Pulmonary artery endothelial cell (primary cell): Measurements from ENCODE around the gene TMEM232. TPM values are rescaled to one million over a fixed set of nuclear protein-coding genes. Genes with fewer than 3 reads are reported as not detected.

Experiments used
- DNase-seq: peaks from one replicate; pipeline ENCODE4 v3.0.0-alpha.2; 2011; ENCODE audit warnings: low read depth, low spot score
- total RNA-seq: library from RNA; depleted of rRNA; stranded (reverse); fragments of >200 nt; gene quantifications from 2 replicates; pipeline ENCODE4 v1.2.3, GENCODE V29; 2014

The TMEM232 gene
- total RNA-seq, 1 donor from 2014 or later: 0.46 TPM

DNA sequence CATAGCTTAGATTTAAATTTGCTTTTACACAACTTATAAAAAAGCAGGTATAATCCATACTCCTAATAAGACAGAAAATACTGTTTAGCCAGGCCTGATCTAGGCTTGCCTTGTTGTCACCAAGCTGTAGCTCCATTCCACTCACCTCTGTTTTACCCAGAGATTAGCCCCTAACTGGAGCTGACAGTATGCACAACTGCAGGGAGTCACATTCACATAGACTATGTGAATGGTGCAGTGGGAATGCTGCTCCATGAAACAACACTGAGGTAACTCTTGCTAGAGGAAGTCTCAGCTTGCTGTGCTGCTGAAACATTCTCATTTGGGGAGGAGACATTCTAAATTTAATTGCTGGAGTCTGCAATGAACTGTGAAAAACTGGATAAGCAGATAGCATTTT lies 209.1 kb downstream of the TMEM232 start:
- no peak for DNase-seq

DNA sequence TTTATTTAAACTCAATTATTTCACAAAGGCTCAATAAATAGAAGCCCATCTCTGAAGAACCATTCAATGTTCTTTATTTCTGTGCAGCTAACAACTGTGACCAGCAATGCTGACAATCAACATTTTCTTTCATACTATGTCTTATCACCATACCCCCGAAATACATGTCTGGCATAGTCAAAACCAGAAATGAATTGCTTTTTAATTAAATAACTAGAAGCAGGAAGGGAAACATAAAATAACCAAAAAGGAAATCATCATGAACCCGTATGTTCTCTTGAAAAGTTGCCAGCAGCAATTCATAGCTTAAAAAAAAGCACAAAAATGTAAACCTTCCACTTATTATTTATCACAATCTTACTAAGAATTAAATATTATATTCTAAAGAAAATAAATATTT lies 212.4 kb downstream of the TMEM232 start:
- DNase-seq: no peak

DNA sequence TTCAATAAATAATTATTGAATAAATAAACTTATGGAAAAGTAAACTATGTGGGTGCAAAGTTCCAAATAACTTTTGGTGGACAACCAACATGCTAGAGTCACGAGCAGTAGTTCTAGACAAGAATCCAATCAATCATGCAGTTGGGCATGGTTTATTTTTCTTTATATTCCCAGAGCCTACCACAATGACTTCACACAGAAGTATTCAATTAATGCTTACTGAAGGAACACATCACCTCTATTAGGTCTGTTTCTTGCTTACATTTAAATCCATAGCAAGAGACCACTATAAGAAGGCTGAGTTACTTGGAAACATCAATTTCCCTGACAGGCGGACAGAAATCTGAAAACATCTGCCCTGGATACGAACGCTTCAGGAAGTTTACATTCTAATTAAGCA lies 214.2 kb downstream of the TMEM232 start:
- no peak for DNase-seq

DNA sequence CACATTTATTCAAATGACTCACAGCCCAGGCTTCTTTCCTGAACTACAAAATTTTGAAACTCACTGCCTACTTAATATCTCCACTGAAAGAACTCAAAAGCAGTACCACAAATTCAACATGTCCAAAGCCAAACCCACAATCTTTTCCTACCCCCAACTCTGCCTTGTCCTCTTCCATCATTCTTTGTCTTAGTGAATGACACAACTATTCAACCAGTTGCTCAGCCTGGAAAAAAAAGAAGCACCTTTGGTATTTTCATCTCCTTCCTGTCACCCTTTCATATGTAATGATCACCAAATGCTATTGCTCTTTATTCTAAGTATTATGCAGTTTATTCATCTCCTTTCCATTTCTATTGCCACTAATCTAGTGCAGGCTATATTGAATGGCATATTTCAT lies 216.3 kb downstream of the TMEM232 start:
- no peak for DNase-seq

DNA sequence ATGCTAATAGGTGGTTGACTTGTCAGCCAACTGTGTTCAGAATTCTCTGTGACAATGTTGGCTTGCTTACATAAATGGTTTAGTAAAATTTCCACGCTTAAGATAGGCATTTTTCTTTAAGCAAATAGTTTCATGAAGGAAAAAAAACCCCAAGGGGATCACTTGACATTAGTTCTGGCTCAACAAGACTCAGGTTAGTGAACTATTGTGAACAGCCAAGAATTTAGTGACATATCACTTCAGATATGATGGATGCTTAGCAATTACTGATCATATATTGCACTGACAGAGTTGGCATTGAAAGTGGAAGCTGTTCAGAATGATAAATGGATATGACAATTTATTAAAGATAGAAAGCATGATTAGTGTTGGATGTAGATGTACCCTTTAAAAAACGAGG lies 218.5 kb downstream of the TMEM232 start:
- DNase-seq: no peak

DNA sequence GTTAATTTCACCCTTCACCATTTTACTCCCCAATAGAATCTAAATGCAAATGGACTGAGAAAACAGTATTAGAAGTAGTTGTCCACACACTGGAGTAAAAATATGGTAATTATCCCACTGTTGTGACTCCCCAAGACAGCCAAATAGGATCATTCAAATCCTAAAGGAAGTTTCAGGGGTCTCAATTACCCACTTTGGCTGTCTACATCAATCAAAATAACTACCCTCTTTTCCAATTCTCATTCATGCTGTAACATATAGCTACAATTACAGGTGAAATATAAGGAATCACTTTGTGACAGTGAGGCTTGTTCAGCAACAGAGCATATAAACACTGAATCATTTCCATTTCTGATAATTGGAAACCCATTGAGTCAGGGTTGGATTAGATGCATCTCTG lies 220.1 kb downstream of the TMEM232 start:
- DNase-seq: no peak

DNA sequence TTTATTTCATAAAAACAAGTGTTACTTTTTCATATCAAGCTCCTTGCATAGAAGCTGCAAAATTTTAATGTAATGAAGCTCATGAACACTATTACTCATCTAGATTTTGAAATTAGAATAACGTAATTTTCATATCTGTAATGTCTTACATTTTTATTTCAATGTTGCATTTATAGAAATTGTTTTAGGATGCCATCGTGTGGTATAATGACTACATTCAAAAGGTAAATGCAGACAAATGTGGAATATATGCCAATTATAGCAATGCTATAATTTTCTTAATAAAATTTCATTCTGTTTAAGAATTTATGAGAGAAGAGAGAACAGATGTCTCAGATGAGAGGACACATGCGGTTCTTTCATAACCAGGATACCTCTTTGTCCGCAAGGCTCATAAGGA lies 230.2 kb downstream of the TMEM232 start:
- DNase-seq: no peak

DNA sequence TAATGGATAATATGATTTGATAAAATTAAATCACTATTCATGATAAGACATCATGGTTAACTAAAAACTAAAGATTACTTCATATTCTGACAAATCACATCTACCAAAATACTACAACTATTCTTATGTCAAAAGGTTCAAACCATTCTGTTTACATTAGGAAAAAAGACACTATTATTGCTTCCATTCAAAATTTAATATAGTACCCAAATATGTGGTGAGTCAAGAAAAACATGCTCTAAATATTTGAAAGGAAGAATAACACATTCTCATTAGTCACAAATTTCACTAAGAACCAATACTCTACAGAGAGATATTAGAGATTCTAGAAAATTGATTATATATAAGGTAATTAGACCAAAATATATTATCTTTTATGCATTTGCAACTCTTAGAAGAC lies 234.0 kb downstream of the TMEM232 start:
- DNase-seq: no peak

DNA sequence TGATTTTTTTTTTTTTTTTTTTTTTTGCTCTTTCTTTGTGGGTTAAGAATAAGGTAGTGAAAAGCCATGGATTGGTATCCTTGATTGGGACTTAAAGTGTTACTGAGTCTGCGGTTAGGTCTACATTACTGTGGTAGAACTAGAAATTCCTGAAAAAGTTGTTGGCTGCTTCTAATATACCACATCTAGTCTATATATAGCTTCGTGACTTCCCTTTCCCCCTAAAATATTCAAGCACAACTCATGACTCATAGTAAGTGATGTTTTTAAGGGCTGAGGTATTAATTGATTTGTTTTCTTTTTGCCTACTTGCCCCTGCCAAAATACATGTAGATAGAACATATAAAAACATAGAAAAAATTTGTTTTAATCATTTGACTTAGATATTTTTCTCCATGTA lies 247.6 kb downstream of the TMEM232 start:
- no peak for DNase-seq

DNA sequence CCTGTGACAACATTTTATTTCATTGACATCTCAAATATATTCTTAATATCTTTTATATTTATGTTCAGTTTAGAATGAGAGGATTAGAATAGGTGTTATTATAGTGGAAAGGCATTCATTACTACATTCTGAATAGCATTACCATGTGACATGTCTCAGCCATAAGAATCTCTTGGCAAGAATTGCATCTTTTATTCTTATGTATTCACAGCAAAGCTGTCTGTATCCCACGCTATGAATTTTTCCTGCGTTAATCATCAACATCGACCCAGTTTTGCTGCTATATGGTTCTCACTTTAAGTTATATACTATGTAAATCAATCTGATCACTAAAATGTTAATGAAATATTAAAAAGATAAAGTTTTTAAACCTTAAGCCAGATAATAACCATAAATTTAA lies 248.6 kb downstream of the TMEM232 start:
- no peak for DNase-seq

DNA sequence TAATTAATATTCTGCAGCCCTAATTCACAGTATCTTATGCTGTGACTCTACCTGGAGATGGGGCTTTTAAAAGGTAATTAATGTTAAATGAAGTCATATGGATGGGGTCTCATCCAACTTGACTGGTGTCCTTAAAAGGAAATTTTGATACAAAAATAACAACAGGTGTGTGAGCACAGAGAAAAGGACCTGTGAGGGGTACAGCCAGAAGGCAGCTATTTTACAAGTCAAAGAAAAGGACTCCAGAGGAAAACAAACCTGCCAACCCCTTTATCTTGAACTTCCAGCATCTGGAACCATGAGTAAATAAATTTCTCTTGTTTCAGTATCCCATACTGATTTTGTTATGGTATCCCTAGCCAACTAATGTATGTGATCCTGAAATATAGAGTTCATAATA lies 250.3 kb downstream of the TMEM232 start:
- no peak for DNase-seq

DNA sequence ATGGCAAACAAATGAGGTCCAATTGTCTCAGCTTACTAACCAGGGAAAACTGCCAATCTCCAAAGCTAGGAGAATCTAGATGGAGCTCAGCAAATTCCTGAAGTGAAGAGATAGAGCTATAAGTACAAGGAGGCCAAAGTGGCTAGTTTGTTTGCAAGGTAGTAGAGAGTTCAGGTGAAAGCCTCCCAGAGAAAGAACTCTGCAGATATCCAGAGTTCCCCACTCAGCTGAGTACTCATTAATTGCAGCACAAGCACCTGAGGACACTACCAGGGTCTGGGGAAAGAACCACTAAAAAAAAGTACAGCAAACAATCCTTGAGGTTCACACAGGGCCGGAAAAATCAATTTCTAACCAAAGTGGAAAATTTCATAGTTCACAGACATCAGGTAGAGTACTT lies 250.9 kb downstream of the TMEM232 start:
- no peak for DNase-seq

DNA sequence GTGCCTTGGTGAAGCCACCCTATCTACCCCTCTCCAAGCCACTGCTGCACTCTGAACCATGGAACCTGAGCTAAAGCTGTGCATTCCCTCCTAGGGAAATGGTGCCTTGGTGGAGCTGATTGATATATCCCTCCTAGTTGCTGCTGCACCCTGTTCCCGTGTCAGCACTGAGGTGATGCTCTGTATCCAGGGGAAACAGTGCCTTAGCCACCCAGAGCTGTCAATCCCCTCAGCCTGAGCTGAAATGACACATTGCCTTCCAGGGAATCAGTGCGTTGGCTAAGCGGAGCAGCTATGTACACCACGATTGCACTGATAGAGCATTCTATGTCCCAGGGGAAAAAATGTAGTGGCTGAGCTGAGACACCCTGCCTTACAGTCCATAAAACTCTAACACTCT lies 257.0 kb downstream of the TMEM232 start:
- no peak for DNase-seq

DNA sequence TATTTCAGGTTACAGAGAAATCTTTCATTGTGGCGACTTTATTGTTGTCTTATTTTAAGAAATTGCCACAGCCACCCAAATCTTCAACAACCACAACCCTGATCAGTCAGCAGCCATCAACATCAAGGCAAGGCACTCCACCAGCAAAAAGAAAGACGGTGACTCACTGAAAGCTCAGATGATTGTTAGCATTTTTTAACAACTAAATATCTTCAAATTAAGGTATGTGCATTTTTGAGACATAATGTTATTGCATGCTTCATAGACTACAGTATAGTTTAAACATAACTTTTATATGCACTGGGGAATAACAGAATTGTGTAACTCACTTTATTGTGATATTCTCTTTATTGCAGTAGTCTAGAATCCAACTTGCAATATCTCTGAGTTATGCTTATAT lies 263.4 kb downstream of the TMEM232 start:
- DNase-seq: no peak

DNA sequence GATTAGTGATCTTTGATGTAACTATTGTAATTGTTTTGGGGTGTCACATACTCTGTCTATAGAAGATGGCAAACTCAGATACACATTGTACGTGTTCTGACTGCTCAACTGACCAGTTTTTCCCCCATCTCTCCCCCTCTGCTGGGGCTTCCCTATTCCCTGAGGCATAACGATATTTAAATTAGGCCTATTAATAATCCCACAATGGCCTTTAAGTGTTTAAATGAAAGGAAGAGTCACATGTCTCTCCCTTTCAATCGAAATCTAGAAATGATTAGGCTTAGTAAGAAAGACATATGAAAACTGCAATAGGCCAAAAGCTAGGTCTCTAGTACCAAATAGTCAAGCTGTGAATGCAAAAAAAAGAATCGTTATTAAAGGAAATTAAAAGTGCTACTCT lies 265.6 kb downstream of the TMEM232 start:
- DNase-seq: no peak

DNA sequence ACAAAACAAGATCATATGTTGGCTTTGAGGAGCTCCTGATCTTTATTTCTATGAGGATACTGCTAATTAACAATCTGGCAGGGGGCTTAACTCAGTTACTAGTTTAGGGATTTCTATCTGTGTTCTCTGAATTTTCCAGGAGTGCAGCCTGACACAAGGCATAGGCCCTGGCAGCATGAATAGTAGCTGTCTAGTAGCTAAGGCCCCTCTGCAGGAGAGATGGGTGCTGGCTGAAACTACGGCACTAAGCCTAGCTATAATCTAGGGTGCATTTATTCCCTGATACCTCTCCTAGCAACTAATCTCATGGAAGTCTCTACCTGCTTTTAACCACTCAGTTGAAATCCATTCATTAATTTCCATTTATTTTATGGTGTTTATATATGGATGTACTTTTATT lies 268.2 kb downstream of the TMEM232 start:
- DNase-seq: no peak

DNA sequence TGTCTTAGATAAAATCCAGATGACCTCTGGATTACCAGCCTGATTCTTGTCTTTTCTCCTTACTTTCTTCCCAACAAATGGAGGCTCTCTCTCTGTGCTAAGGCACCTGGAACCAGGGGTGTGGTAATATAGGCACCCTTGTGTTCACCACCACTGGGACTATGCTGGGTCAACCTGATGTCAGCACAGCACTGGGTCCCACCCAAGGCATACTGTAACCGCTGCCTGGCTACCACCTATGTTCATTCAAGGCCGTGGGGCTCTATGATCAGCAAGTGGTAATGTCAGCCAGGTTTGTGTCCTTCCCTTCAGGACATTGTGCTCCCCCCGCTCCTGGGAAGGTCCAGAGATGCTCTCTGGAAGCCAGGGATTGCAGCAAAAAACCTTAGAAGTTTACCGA lies 283.6 kb downstream of the TMEM232 start:
- DNase-seq: no peak

DNA sequence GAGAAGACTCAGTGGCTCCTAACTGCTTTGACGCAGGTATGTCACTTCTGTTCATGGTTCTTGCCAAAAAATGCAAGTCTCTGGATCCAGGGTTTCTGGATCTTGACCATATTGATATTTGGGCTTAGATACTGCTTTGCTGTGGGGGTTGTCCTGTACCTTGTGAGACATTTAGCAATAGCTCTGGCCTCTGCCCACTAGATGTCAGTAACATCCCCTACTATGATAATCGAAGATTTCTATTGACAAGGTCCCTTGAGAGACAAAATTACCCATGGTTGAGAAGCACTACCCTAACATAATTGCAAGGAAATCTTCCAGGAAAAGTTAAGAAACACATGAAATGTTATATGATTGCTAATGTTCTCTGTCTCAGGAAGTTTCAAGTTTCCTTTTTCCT lies 285.4 kb downstream of the TMEM232 start:
- no peak for DNase-seq

DNA sequence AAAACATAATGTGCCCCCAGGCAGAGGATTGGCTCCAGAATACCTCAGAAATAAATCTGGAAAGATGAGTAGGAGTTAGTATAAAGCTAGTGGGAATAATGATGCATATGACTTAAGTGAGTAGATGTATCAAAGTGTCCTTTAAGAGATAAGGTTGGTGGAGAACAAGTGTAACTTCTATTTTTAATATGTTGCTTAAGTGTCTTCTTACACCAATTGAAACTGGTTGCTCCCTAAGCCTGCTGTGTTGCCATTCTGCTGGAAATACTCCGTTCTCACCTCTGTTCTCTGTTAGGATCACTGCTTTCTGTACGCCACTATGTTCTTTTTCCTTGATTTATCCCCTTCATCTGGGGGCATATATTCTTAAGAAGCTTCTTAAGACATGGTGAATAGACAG lies 286.4 kb downstream of the TMEM232 start:
- no peak for DNase-seq

DNA sequence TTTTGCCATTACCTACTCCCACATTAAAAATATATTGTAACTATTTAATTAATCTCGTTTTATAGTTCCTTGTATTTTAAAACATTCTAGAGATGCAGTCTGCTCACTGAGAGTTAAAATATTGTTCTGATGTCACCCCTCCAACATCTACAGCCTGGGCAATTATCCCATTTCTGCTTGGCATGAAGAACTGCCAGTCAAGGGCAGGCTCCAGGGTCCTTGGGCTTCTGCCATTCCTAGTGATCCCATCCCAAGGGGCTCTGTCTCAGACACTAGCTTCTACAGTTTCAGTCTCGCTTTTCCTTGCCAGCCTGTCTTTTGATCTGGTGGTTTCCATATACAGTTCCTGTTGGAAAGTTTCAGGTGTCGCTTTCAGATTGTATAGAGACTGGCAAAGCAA lies 287.2 kb downstream of the TMEM232 start:
- no peak for DNase-seq

DNA sequence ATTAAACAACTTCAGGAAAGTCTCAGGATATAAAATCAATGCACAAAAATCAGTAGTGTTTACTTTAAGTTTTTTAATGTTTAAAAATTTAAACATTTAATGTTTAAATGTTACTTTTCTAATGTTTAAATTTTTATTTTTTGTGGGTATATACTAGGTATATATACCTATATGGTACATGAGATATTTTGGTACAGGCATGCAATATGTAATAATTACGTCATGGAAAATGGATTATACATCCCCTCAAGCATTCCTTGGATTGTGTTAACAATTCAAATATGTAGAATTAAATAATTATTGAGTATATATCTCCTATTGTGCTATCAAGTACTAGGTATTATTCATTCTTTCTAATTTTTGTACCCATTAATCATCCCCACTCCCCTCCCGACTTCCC lies 291.3 kb downstream of the TMEM232 start:
- DNase-seq: no peak

DNA sequence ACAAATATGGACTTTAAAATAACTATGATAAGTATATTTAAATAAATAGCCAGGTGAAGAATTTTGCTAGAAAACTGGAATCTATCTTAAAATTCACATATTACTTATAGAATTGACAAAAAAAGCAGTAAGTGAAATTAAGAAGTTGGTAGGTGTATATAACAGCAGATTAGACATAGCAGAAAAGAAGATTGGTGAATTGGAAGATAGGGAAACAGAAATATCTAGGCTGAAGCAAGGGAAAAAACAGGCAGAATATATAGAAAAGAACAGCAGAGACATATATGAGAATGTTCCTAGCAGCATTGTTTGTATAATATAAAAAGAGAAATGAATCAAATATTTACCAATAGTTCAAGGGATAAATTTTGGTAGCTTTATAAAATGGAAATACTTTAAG lies 294.9 kb downstream of the TMEM232 start:
- DNase-seq: no peak

DNA sequence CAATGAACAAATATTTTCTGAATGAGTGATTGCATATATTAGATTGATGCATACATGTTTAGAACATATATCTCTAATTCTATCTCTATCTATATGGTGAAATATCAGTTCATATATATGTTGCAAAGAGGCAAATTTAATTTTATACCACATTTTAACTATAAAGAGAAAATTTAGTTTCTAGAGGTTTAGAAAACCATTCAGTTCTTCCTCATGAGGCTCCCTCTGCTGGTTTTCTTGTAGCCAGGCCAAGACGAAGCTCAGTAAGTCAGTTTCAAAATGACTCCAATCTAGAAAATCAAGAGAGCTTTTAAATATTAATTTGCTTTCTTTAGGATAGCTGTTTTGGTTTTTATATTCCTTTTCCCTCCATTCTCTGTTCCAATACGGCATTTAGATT lies 312.1 kb downstream of the TMEM232 start:
- no peak for DNase-seq

DNA sequence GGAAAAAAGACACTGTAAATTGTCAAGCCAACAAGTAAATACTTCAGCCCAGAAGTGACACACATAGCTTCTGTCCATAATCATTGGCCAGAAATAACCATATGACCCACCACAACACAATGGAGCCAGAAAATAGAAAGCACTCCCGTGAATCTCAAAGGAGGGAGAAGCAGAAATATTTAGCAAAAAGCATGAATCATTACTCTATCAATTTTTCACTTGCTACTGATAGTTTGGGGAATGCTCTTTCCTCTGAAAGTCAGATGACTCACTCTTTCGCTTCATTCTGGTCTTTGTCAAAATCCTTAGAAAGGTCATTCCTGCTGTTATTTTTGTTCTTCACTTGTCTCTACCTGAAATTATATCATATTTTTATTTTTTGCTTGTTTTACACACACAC lies 312.6 kb downstream of the TMEM232 start:
- DNase-seq: no peak

DNA sequence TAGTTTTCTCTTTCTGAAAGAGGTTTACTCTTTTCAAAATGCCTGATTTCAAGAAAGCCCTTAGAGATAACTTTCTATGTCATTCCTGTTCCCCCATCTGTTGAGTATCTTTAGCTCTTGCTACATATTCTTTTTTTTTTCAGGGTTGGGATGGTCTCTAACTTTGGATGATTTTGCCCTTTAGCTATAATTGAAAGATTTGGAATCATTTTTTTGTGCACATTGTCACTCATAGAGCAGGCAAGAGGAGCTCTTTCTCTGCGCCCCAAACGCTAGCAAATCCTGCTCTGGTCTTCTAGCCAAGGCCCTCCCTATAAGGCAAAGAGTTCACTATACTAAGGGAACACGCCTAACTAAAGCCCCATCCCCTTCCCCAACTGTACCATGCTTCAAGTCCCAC lies 316.9 kb downstream of the TMEM232 start:
- no peak for DNase-seq
